ENCODE data around the gene TARS1. TPM values are rescaled to one million over a fixed set of nuclear protein-coding genes. Genes with fewer than 3 reads are reported as not detected.

TARS1 gene
- total and polyA plus RNA-seq, 2 of the 8 experiments (the other 6 are each of a cell fraction or from before 2014, with no cell fraction given): 94.4 to 445 TPM

GRCh38 chr5:33445798-33446197 is 5.0 kb downstream of the TARS1 start:
- Histone ChIP-seq H3K9me3 (ENCODE audit: insufficient read depth in 2 of 2, low read depth in 1 of 2, low read length in 1 of 2) (no peaks in the 10 kb centered on the region), H3K4me1 (replicated peaks in 1 of 4; ENCODE audit: control insufficient read depth in 3 of 4, insufficient read depth in 4 of 4, low read length in 3 of 4) (peaks cover 2 to 24% (median 6%) of the 10 kb centered on the region in 4 experiments; a peak in 3 of 7 replicates), H3K14ac (ENCODE audit: insufficient read length) (no peak overlapping the region), H3K9ac (replicated peaks in 1 of 4; ENCODE audit: extremely low read depth in 1 of 4, low read depth in 3 of 4, low read length in 3 of 4) (no peak overlapping the region), H3K79me2 (ENCODE audit: control insufficient read depth in 1 of 2, insufficient read depth in 2 of 2, low read length in 2 of 2) (peaks cover 22 to 96% of the 10 kb centered on the region in 2 experiments; a peak in 3 of 4 replicates), H3K36me3 (ENCODE audit: control insufficient read depth in 2 of 4, insufficient read depth in 4 of 4, low read length in 3 of 4) (peaks cover 4 to 73% (median 36%) of the 10 kb centered on the region in 4 experiments; a peak in 6 of 8 replicates), H4K20me1 (replicated peaks in 1 of 2; ENCODE audit: control insufficient read depth in 1 of 2, insufficient read depth in 2 of 2, low read length in 2 of 2) (peaks cover 0 to 2% of the 10 kb centered on the region in 2 experiments), H3K23ac (ENCODE audit: insufficient read length) (no peak overlapping the region), H2BK5ac (ENCODE audit: low read depth, low read length) (no peak overlapping the region), H4K91ac (replicated peaks; ENCODE audit: insufficient read length, low read length) (no peak overlapping the region), H3K27me3 (replicated peaks in 1 of 4; ENCODE audit: control insufficient read depth in 3 of 4, extremely low read depth in 1 of 4, insufficient read depth in 3 of 4, low read length in 3 of 4) (no peaks in the 10 kb centered on the region), H3K79me1 (ENCODE audit: low read depth, low read length) (no peaks in the 10 kb centered on the region), H3K4me3 (ENCODE audit: extremely low read depth in 1 of 4, insufficient read depth in 2 of 4, low read depth in 3 of 4, low read length in 4 of 4) (peak overlapping the region in 1 of 4 experiments; percentile 46; a peak in 1 of 8 replicates), H2BK120ac (replicated peaks; ENCODE audit: low read depth, low read length) (no peak overlapping the region), H3K56ac (replicated peaks; ENCODE audit: insufficient read length, low read depth, low read length) (no peak overlapping the region), H3K18ac (ENCODE audit: extremely low read depth, low read length) (no peak overlapping the region; the same call in 1 of the 2 replicates), H3K23me2 (ENCODE audit: low read depth, low read length) (0 out of 2 replicates have a peak, but pooled peaks cover 2% of the 10 kb centered on the region), H3K27ac (ENCODE audit: low read depth, low read length) (no peak overlapping the region), H2BK15ac (ENCODE audit: low read length) (no peak overlapping the region), H3K4ac (replicated peaks; ENCODE audit: insufficient read length, low read depth, low read length) (no peak overlapping the region), H4K8ac (ENCODE audit: extremely low read depth, insufficient read depth, low read length) (no peak overlapping the region), H3K4me2 (ENCODE audit: insufficient read depth in 1 of 2, low read depth in 2 of 2, low read length in 2 of 2) (0 out of 4 replicates have a peak overlapping the region, but pooled peaks have one; percentile 8 to 50), H2BK20ac (ENCODE audit: low read length) (no peak overlapping the region), H2AK5ac (ENCODE audit: low read depth, low read length) (no peak overlapping the region), H2AFZ (ENCODE audit: low read length) (no peak overlapping the region), H4K5ac (ENCODE audit: insufficient read length, low read depth, low read length) (peak overlapping the region; percentile 88), H2BK12ac (ENCODE audit: low read depth, low read length) (no peak overlapping the region)
- POLR2A ChIA-PET (ENCODE audit: partially characterized antibody): interaction anchor here (1.0 to 13.0 kb wide), 11 partner anchors 5 to 137 kb away, joined by 3 to 104 read pairs (median 4); partner anchors contain the start of gene TARS1
- TF ChIP-seq MAX (IDR thresholded peaks at IDR 0.05): no peak
- 0 out of 3 replicates have a peak, but pooled peaks of 1 of the 2 experiments have one; percentile 37 for TF ChIP-seq POLR2A (IDR thresholded peaks at IDR 0.05; ENCODE audit: control extremely low read depth in 1 of 2, low read depth in 2 of 2, low read length in 2 of 2)
- no peak for FAIRE-seq
- CTCF ChIA-PET (ENCODE audit: partially characterized antibody): interaction anchor here (0.8 to 1.9 kb wide), 3 partner anchors 12 to 142 kb away, joined by 3 to 4 read pairs (median 3); no protein-coding TSS in a partner anchor
- DNase-seq (ENCODE audit: low read depth in 1 of 2, low spot score in 2 of 2): no peak
